ENCODE results near the gene RND3. TPM values are rescaled to one million over a fixed set of nuclear protein-coding genes. Genes with fewer than 3 reads are reported as not detected.

RND3 gene
- total RNA-seq, 5 donors from 2014 or later (not counting 1 experiment from before 2014, with no cell fraction given): 0.66 to 0.98 (median 0.90) TPM; not detected in 2

- no peak overlapping the region for H3K27ac ChIP-seq (ENCODE audit: low read length)
- no peaks in the 10 kb centered on the region for H3K36me3 ChIP-seq (ENCODE audit: control insufficient read depth in 2 of 2, extremely low read depth in 1 of 2, insufficient read depth in 1 of 2, low read length in 1 of 2)
- H3K36me3 Mint-ChIP-seq: no peaks in the 10 kb centered on the region
- no peaks in the 10 kb centered on the region for H3K9me3 ChIP-seq
- WGBS (ENCODE audit: insufficient coverage): 60% methylated on average over 1 of the region's 2 CpGs
- no peak overlapping the region for H3K4me3 Mint-ChIP-seq
- ATAC-seq (replicated peaks in 1 of 4) (no peak), DNase-seq (no peak)
- H3K4me3 ChIP-seq (ENCODE audit: control insufficient read depth in 1 of 2, extremely low read depth in 1 of 2, low read length in 1 of 2): no peak overlapping the region
- peaks cover 3 to 4% of the 10 kb centered on the region in 2 donors for H3K27me3 Mint-ChIP-seq
- no peaks in the 10 kb centered on the region for H3K9me3 Mint-ChIP-seq
- ChIA-PET CTCF (no interaction called here), POLR2A (no interaction called here)
- no peak overlapping the region for H3K27ac Mint-ChIP-seq
- no peaks in the 10 kb centered on the region for H3K4me1 ChIP-seq (ENCODE audit: control insufficient read depth in 1 of 2, extremely low read depth in 1 of 2, insufficient read depth in 2 of 2, low read length in 2 of 2)
- H3K27me3 ChIP-seq (replicated peaks in 1 of 2; ENCODE audit: control insufficient read depth in 2 of 2, extremely low read depth in 1 of 2, insufficient read depth in 2 of 2, low read length in 1 of 2): no peaks in the 10 kb centered on the region
- H3K4me1 Mint-ChIP-seq: no peaks in the 10 kb centered on the region
These were observed 7.5 kb upstream of the RND3 start for GRCh38 chr2:150495001-150495400.

- ChIA-PET POLR2A (no interaction called here), CTCF (no interaction called here)
- 100% methylated on average over 2 of the region's 4 CpGs for WGBS (ENCODE audit: insufficient coverage)
- H3K4me1 ChIP-seq (ENCODE audit: control insufficient read depth in 1 of 2, extremely low read depth in 1 of 2, insufficient read depth in 2 of 2, low read length in 2 of 2): no peaks in the 10 kb centered on the region
- H3K9me3 ChIP-seq: no peaks in the 10 kb centered on the region
- Mint-ChIP-seq H3K4me1 (no peaks in the 10 kb centered on the region), H3K27me3 (peaks cover 5 to 7% of the 10 kb centered on the region in 2 donors), H3K36me3 (no peaks in the 10 kb centered on the region), H3K9me3 (no peaks in the 10 kb centered on the region), H3K4me3 (no peak overlapping the region), H3K27ac (no peak overlapping the region)
- no peak for ATAC-seq (replicated peaks in 1 of 4)
- H3K27me3 ChIP-seq (replicated peaks in 1 of 2; ENCODE audit: control insufficient read depth in 2 of 2, extremely low read depth in 1 of 2, insufficient read depth in 2 of 2, low read length in 1 of 2): no peaks in the 10 kb centered on the region
- no peak overlapping the region for H3K4me3 ChIP-seq (ENCODE audit: control insufficient read depth in 1 of 2, extremely low read depth in 1 of 2, low read length in 1 of 2)
- H3K27ac ChIP-seq (ENCODE audit: low read length): no peak overlapping the region
- no peak for DNase-seq
- no peaks in the 10 kb centered on the region for H3K36me3 ChIP-seq (ENCODE audit: control insufficient read depth in 2 of 2, extremely low read depth in 1 of 2, insufficient read depth in 1 of 2, low read length in 1 of 2)
These were observed 6.9 kb upstream of the RND3 start for GRCh38 chr2:150494234-150494945.

GRCh38 chr2:150491943-150492342 is 4.5 kb upstream of the RND3 start:
- ChIA-PET POLR2A (no interaction called here), CTCF (no interaction called here)
- Histone ChIP-seq H3K36me3 (ENCODE audit: control insufficient read depth in 2 of 2, extremely low read depth in 1 of 2, insufficient read depth in 1 of 2, low read length in 1 of 2) (no peaks in the 10 kb centered on the region), H3K27ac (ENCODE audit: low read length) (no peak overlapping the region), H3K4me3 (ENCODE audit: control insufficient read depth in 1 of 2, extremely low read depth in 1 of 2, low read length in 1 of 2) (no peak overlapping the region), H3K27me3 (replicated peaks in 1 of 2; ENCODE audit: control insufficient read depth in 2 of 2, extremely low read depth in 1 of 2, insufficient read depth in 2 of 2, low read length in 1 of 2) (peaks cover 0 to 9% of the 10 kb centered on the region in 2 experiments), H3K9me3 (no peaks in the 10 kb centered on the region), H3K4me1 (ENCODE audit: control insufficient read depth in 1 of 2, extremely low read depth in 1 of 2, insufficient read depth in 2 of 2, low read length in 2 of 2) (no peaks in the 10 kb centered on the region)
- Mint-ChIP-seq H3K27ac (no peak overlapping the region), H3K27me3 (peaks cover 21 to 24% of the 10 kb centered on the region in 2 donors), H3K36me3 (no peaks in the 10 kb centered on the region), H3K9me3 (no peaks in the 10 kb centered on the region), H3K4me3 (no peak overlapping the region), H3K4me1 (peaks cover 1 to 4% (median 2%) of the 10 kb centered on the region in 3 donors)
- no peak for ATAC-seq (replicated peaks in 1 of 4)
- no peak for DNase-seq
- no CpG with 5 or more reads among the region's 2 CpGs for WGBS (ENCODE audit: insufficient coverage)

- H3K4me3 Mint-ChIP-seq: no peak overlapping the region
- peaks cover 26 to 29% of the 10 kb centered on the region in 2 donors for H3K27me3 Mint-ChIP-seq
- H3K36me3 ChIP-seq (ENCODE audit: control insufficient read depth in 2 of 2, extremely low read depth in 1 of 2, insufficient read depth in 1 of 2, low read length in 1 of 2): no peaks in the 10 kb centered on the region
- no peak overlapping the region for H3K27ac Mint-ChIP-seq
- peaks cover 2 to 14% of the 10 kb centered on the region in 2 experiments for H3K27me3 ChIP-seq (replicated peaks in 1 of 2; ENCODE audit: control insufficient read depth in 2 of 2, extremely low read depth in 1 of 2, insufficient read depth in 2 of 2, low read length in 1 of 2)
- H3K9me3 ChIP-seq: no peaks in the 10 kb centered on the region
- H3K27ac ChIP-seq (ENCODE audit: low read length): no peak overlapping the region
- H3K9me3 Mint-ChIP-seq: no peaks in the 10 kb centered on the region
- no peak overlapping the region for H3K4me3 ChIP-seq (ENCODE audit: control insufficient read depth in 1 of 2, extremely low read depth in 1 of 2, low read length in 1 of 2)
- no peak for ATAC-seq (replicated peaks in 1 of 4)
- no peaks in the 10 kb centered on the region for H3K4me1 ChIP-seq (ENCODE audit: control insufficient read depth in 1 of 2, extremely low read depth in 1 of 2, insufficient read depth in 2 of 2, low read length in 2 of 2)
- CTCF ChIA-PET: no interaction called here
- H3K4me1 Mint-ChIP-seq: peaks cover 6 to 10% (median 8%) of the 10 kb centered on the region in 3 donors
- WGBS (ENCODE audit: insufficient coverage): no CpG with 5 or more reads among the region's 2 CpGs
- no peak for DNase-seq
- POLR2A ChIA-PET: no interaction called here
- H3K36me3 Mint-ChIP-seq: peaks cover 2% of the 10 kb centered on the region
These were observed 4.0 kb upstream of the RND3 start for GRCh38 chr2:150491430-150491829.

- peaks cover 8 to 12% (median 11%) of the 10 kb centered on the region in 3 donors for H3K4me1 Mint-ChIP-seq
- no peaks in the 10 kb centered on the region for H3K36me3 ChIP-seq (ENCODE audit: control insufficient read depth in 2 of 2, extremely low read depth in 1 of 2, insufficient read depth in 1 of 2, low read length in 1 of 2)
- 50% methylated on average over 1 of the region's 6 CpGs for WGBS (ENCODE audit: insufficient coverage)
- no peak overlapping the region for H3K4me3 ChIP-seq (ENCODE audit: control insufficient read depth in 1 of 2, extremely low read depth in 1 of 2, low read length in 1 of 2)
- DNase-seq (no peak), ATAC-seq (replicated peaks in 1 of 4) (no peak)
- no peaks in the 10 kb centered on the region for H3K9me3 ChIP-seq
- no peaks in the 10 kb centered on the region for H3K9me3 Mint-ChIP-seq
- no peak overlapping the region for H3K27ac Mint-ChIP-seq
- H3K36me3 Mint-ChIP-seq: peaks cover 4% of the 10 kb centered on the region
- peaks cover 0 to 3% of the 10 kb centered on the region in 2 experiments for H3K4me1 ChIP-seq (ENCODE audit: control insufficient read depth in 1 of 2, extremely low read depth in 1 of 2, insufficient read depth in 2 of 2, low read length in 2 of 2)
- H3K27ac ChIP-seq (ENCODE audit: low read length): no peak overlapping the region
- H3K4me3 Mint-ChIP-seq: no peak overlapping the region
- ChIA-PET POLR2A (no interaction called here), CTCF (no interaction called here)
- H3K27me3 ChIP-seq (replicated peaks in 1 of 2; ENCODE audit: control insufficient read depth in 2 of 2, extremely low read depth in 1 of 2, insufficient read depth in 2 of 2, low read length in 1 of 2): peaks cover 2 to 23% of the 10 kb centered on the region in 2 experiments
- peaks cover 35 to 37% of the 10 kb centered on the region in 2 donors for H3K27me3 Mint-ChIP-seq
These were observed 3.0 kb upstream of the RND3 start for GRCh38 chr2:150490466-150490865.

GRCh38 chr2:150486539-150487484 is 655 bp downstream of the RND3 start:
- Mint-ChIP-seq H3K36me3 (peaks cover 4% of the 10 kb centered on the region), H3K27me3 (peaks cover 52 to 57% of the 10 kb centered on the region in 2 donors), H3K27ac (no peak overlapping the region), H3K4me3 (peak overlapping the region in 2 of 3 donors; percentile 21 to 52), H3K9me3 (no peaks in the 10 kb centered on the region), H3K4me1 (peaks cover 8 to 12% (median 11%) of the 10 kb centered on the region in 3 donors)
- peaks cover 0 to 5% of the 10 kb centered on the region in 2 experiments for H3K4me1 ChIP-seq (ENCODE audit: control insufficient read depth in 1 of 2, extremely low read depth in 1 of 2, insufficient read depth in 2 of 2, low read length in 2 of 2)
- H3K27me3 ChIP-seq (replicated peaks in 1 of 2; ENCODE audit: control insufficient read depth in 2 of 2, extremely low read depth in 1 of 2, insufficient read depth in 2 of 2, low read length in 1 of 2): peaks cover 6 to 32% of the 10 kb centered on the region in 2 experiments
- 2% methylated on average over 15 of the region's 45 CpGs for WGBS (ENCODE audit: insufficient coverage)
- CTCF ChIA-PET: no interaction called here
- ATAC-seq (replicated peaks in 1 of 4) (no peak), DNase-seq (no peak)
- H3K4me3 ChIP-seq (ENCODE audit: control insufficient read depth in 1 of 2, extremely low read depth in 1 of 2, low read length in 1 of 2): no peak overlapping the region
- H3K27ac ChIP-seq (ENCODE audit: low read length): no peak overlapping the region
- H3K36me3 ChIP-seq (ENCODE audit: control insufficient read depth in 2 of 2, extremely low read depth in 1 of 2, insufficient read depth in 1 of 2, low read length in 1 of 2): no peaks in the 10 kb centered on the region
- POLR2A ChIA-PET: no interaction called here
- no peaks in the 10 kb centered on the region for H3K9me3 ChIP-seq

Measured in T-cell (primary cell).